HepG2 (cell line): Measurements from ENCODE around the gene ST6GALNAC4. TPM values are rescaled to one million over a fixed set of nuclear protein-coding genes. Genes with fewer than 3 reads are reported as not detected.
A peak's percentile ranks its signal among the peaks of the same experiment; 100 is the strongest.

Source experiments
- ATAC-seq: fragments of 200-7000 bp; cut with Tn5 transposase; 3 replicates; pipeline ENCODE4 v1.9.1; 2020; ENCODE audit warnings: mild to moderate bottlenecking, moderate library complexity
- BruUV-seq: library from RNA; stranded (reverse); fragments of 400-500 nt; replicated peaks from 2 replicates; lab custom pipeline; 2021; lab: Mats Ljungman, UMichigan
- CTCF ChIA-PET: fragments of 300-600 bp; formaldehyde crosslinking; extraction: SDS; loops from one replicate; lab custom pipeline; 2021; ENCODE audit warnings: low total read pairs, inconsistent platforms, low intra/inter-chr PET ratio; lab: Yijun Ruan, JAX
- POLR2A ChIA-PET: fragments of 350-600 bp; sonication (Branson Sonifier 250); formaldehyde crosslinking; loops from one replicate; lab custom pipeline; 2020; ENCODE audit warnings: antibody characterized with exemption, inconsistent platforms; lab: Yijun Ruan, JAX
- DNase-seq: peaks from one replicate; pipeline ENCODE4 v3.0.0-alpha.2; 2015; ENCODE audit warnings: low spot score
- FAIRE-seq: peaks from 3 replicates; lab custom pipeline; 2011; peaks lifted over from hg19 to GRCh38; lab: Jason Lieb, UNC
- H2AFZ ChIP-seq: one replicate; pipeline ENCODE4 v1.6.1; 2011; ENCODE audit warnings: low read length, inconsistent platforms
- H3K27ac ChIP-seq: fragments of 300-600 bp; 3 replicates; pipeline ENCODE4 v1.8.0; 2011; ENCODE audit warnings: mixed run types, mild to moderate bottlenecking, mixed read lengths, low read length, inconsistent platforms; ENCODE audit not compliant: insufficient read depth; ENCODE audit errors: extremely low read length
- H3K27me3 ChIP-seq, 2 experiments: fragments of 200-600 bp in 1 of 2; 2 replicates in 1 of 2; 3 replicates in 1 of 2; pipeline versions ENCODE4 v1.6.0 to v1.8.0; 2011; ENCODE audit warnings: low read length in 2 of 2, mild to moderate bottlenecking in 2 of 2, moderate library complexity in 2 of 2, inconsistent platforms in 1 of 2; ENCODE audit not compliant: insufficient read depth in 2 of 2, control insufficient read depth in 1 of 2
- H3K36me3 ChIP-seq, 2 experiments: fragments of 200-600 bp in 1 of 2; replicated peaks in 1 of 2; 2 replicates in 1 of 2; 3 replicates in 1 of 2; pipeline versions ENCODE4 v1.5.1 to v1.8.0; 2011; ENCODE audit warnings: low read length in 2 of 2, inconsistent platforms in 1 of 2; ENCODE audit not compliant: insufficient read depth in 2 of 2, control insufficient read depth in 1 of 2
- H3K4me1 ChIP-seq: 2 replicates; pipeline ENCODE4 v1.5.1; 2012; ENCODE audit warnings: low read length, inconsistent platforms; ENCODE audit not compliant: insufficient read depth
- H3K4me2 ChIP-seq: 2 replicates; pipeline ENCODE4 v1.6.0; 2011; ENCODE audit warnings: low read depth, low read length, inconsistent platforms
- H3K4me3 ChIP-seq, 3 experiments: fragments of 200-600 bp in 1 of 3; sonication (generic), shearing (Covaris generic) in 1 of 3; replicated peaks in 1 of 3; 2 replicates each; pipeline ENCODE4 v1.5.1; 2011 to 2016; ENCODE audit warnings: low read length in 3 of 3, inconsistent platforms in 2 of 3, low read depth in 2 of 3, mild to moderate bottlenecking in 2 of 3, control low read depth in 1 of 3, mixed read lengths in 1 of 3; ENCODE audit not compliant: insufficient read depth in 1 of 3
- H3K79me2 ChIP-seq: one replicate; pipeline ENCODE4 v1.6.1; 2011; ENCODE audit warnings: low read length, inconsistent platforms; ENCODE audit not compliant: insufficient read depth
- H3K9ac ChIP-seq: 2 replicates; pipeline ENCODE4 v1.6.0; 2011; ENCODE audit warnings: mild to moderate bottlenecking, low read depth, low read length, inconsistent platforms; ENCODE audit not compliant: insufficient read depth
- H3K9me3 ChIP-seq: 2 replicates; pipeline ENCODE4 v1.5.1; 2012; ENCODE audit warnings: mild to moderate bottlenecking, low read length
- H4K20me1 ChIP-seq: 2 replicates; pipeline ENCODE4 v1.6.0; 2011; ENCODE audit warnings: inconsistent platforms, mild to moderate bottlenecking, low read length, moderate library complexity; ENCODE audit not compliant: insufficient read depth
- AGO2 ChIP-seq: fragments of 200-400 bp; formaldehyde crosslinking; optimal IDR thresholded peaks from 2 replicates; pipeline ENCODE3; 2017; ENCODE audit warnings: mild to moderate bottlenecking, low read depth, low read length, moderate library complexity
- HOXA5 ChIP-seq: sonication (generic); formaldehyde crosslinking; IDR thresholded peaks from 2 replicates; pipeline ENCODE4 v1.4.0; 2020; ENCODE audit warnings: missing genetic modification reagents
- POLR2G ChIP-seq: fragments of 200-400 bp; formaldehyde crosslinking; IDR thresholded peaks from 2 replicates; pipeline ENCODE4 v1.6.1; 2018; ENCODE audit warnings: mild to moderate bottlenecking, low read depth, low read length, moderate library complexity
- WGBS: methylation state at CpG from one replicate; pipeline ENCODE4 v1.1.6; 2017; ENCODE audit warnings: low lambda C conversion rate; 5-methylcytosine and 5-hydroxymethylcytosine counted together
- in situ Hi-C: cut with HindIII; loops from 2 replicates; pipeline ENCODE4 v1.10.0; 2017; ENCODE audit warnings: low pct_unique_long_range_greater_than_20kb; ENCODE audit not compliant: extremely low pct_ligation_motif_present
- intact Hi-C: fragments of 100-400 bp; cut with micrococcal nuclease; formaldehyde crosslinking; loops from one replicate; pipeline ENCODE4 v1.10.0; 2022; ENCODE audit not compliant: unreplicated experiment
- polyA plus RNA-seq, 8 experiments: library from polyadenylated mRNA; depleted of rRNA in 3 of 8; stranded (reverse) in 7 of 8; unstranded in 1 of 8; fragments of >200 nt; fragmentation: Illumina TruSeq in 4 of 8; extraction: Trizol in 4 of 8; gene quantifications; 2 replicates each; pipeline versions ENCODE4 v1.2.1 to v1.2.3, GENCODE V29; 2011 to 2016; ENCODE audit warnings: low read depth in 4 of 8, missing spikeins in 1 of 8, mixed read lengths in 1 of 8; ENCODE audit not compliant: insufficient read depth in 1 of 8
- total RNA-seq, 5 experiments: library from RNA; depleted of rRNA; stranded (reverse); fragments of >200 nt; fragmentation: Illumina TruSeq; extraction: Trizol; gene quantifications; 2 replicates each; pipeline ENCODE4 v1.2.3, GENCODE V29; 2016; ENCODE audit warnings: low read depth in 1 of 5
- TF ChIP-seq, protein P1 (sequence below): IDR thresholded peaks from 2 replicates; pipeline ENCODE4 v1.6.1; 2016; ENCODE audit warnings: mild to moderate bottlenecking, missing biosample characterization, missing genetic modification reagents
- TF ChIP-seq, protein P2 (sequence below): sonication (generic); formaldehyde crosslinking; IDR thresholded peaks from 2 replicates; pipeline ENCODE4 v1.4.0; 2020; ENCODE audit warnings: mild to moderate bottlenecking, missing genetic modification reagents

Gene ST6GALNAC4
- total and polyA plus RNA-seq, 2 of the 13 experiments (the other 11 are each of a cell fraction or from before 2014, with no cell fraction given), result 18.8 to 27.7 TPM

- WGBS, result 86% methylated on average over 12 of the region's 12 CpGs
- FAIRE-seq, result no peak
- CTCF ChIA-PET, result no interaction called here
- H2AFZ ChIP-seq, result no peak overlapping the region
- TF ChIP-seq, protein P1, sequence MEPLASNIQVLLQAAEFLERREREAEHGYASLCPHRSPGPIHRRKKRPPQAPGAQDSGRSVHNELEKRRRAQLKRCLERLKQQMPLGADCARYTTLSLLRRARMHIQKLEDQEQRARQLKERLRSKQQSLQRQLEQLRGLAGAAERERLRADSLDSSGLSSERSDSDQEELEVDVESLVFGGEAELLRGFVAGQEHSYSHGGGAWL (CRISPR knock-in tag), result no peak
- TF ChIP-seq HOXA5 (CRISPR knock-in tag), result no peak
- peak; percentile 23 for TF ChIP-seq AGO2
- TF ChIP-seq, protein P2, sequence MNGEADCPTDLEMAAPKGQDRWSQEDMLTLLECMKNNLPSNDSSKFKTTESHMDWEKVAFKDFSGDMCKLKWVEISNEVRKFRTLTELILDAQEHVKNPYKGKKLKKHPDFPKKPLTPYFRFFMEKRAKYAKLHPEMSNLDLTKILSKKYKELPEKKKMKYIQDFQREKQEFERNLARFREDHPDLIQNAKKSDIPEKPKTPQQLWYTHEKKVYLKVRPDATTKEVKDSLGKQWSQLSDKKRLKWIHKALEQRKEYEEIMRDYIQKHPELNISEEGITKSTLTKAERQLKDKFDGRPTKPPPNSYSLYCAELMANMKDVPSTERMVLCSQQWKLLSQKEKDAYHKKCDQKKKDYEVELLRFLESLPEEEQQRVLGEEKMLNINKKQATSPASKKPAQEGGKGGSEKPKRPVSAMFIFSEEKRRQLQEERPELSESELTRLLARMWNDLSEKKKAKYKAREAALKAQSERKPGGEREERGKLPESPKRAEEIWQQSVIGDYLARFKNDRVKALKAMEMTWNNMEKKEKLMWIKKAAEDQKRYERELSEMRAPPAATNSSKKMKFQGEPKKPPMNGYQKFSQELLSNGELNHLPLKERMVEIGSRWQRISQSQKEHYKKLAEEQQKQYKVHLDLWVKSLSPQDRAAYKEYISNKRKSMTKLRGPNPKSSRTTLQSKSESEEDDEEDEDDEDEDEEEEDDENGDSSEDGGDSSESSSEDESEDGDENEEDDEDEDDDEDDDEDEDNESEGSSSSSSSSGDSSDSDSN (CRISPR knock-in tag), result no peak
- 0 out of 2 replicates have a peak, but pooled peaks have one; percentile 12 for TF ChIP-seq POLR2G
- no peak overlapping the region for H3K4me3 ChIP-seq
- DNase-seq, result no peak
- no TSS peak for BruUV-seq
- ATAC-seq, result no peak
- H3K4me1 ChIP-seq, result peaks cover 36% of the 10 kb centered on the region
- H3K27ac ChIP-seq, result no peak overlapping the region
- POLR2A ChIA-PET, result interaction anchor here (1.3 to 4.5 kb wide), 2 partner anchors 9 to 10 kb away, joined by 3 to 78 read pairs; partner anchors contain the start of gene ST6GALNAC4
- no peaks in the 10 kb centered on the region for H3K9me3 ChIP-seq
- in situ Hi-C loops (no loop called here), intact Hi-C loops (no loop called here)
- H3K9ac ChIP-seq, result no peak overlapping the region
- no peaks in the 10 kb centered on the region for H3K27me3 ChIP-seq
- H4K20me1 ChIP-seq, result no peaks in the 10 kb centered on the region
- H3K36me3 ChIP-seq, result peaks cover 1 to 7% of the 10 kb centered on the region in 2 experiments; a peak in 3 of 5 replicates
- no peak overlapping the region for H3K4me2 ChIP-seq
- no peaks in the 10 kb centered on the region for H3K79me2 ChIP-seq
Observed at GRCh38 chr9:127905788-127906191, 11.1 kb downstream of the ST6GALNAC4 start.
